HG02623 (cell line): ENCODE data around the gene MSL3B.

Experiments used
- ATAC-seq: cut with Tn5 transposase; IDR thresholded peaks from one replicate; pipeline ENCODE4 v1.9.1; 2021; ENCODE audit warnings: moderate library complexity; ENCODE audit not compliant: unreplicated experiment

The MSL3B gene

DNA sequence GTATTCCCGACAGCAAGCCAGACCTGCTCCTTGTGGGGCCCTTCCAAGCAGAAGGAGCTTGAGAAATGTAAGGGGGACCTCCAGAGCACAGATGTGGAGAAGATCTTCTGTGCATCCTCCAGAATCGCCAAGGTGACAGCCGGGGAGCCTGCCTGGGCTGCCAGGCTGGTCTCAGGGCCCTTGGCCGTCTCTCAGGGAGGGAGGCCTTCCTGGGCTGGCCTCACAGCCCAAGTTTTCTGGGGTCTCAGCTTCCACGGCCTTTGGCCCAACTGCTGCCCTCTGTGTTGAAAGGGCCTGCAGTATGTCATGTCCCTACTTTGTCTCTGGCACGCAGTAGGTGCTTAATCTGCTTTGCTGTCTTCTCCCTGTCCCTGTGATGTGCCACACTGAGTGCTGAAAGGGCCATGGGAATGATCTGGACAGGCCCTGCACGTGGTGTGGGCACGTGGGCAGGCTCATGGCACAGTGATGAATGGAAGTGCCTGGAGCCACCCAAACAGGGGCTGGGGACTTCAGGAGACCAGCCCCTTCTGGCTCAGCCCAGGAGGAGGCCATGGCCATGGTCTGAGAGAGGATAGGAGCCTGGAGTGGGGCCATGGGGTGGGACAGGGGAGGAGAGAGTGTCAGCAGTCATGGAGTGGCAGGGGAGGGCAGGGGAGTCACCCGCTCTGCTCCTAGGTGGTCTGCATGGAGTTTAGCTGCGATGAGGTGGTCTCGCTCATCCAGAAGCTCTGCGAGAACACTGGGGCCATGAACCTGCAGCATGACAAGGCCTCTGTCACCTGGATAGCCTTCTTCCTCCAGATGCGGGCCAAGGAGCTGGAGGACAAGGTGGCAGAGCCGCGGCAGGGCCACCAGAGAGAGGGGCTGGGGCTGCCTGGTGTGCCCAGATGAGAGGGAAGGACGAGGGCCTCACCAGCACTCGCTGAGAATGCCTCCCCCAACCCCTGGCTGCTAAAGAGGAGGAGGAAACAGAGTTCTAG lies 49.3 kb downstream of the MSL3B start:
- no peak for ATAC-seq

DNA sequence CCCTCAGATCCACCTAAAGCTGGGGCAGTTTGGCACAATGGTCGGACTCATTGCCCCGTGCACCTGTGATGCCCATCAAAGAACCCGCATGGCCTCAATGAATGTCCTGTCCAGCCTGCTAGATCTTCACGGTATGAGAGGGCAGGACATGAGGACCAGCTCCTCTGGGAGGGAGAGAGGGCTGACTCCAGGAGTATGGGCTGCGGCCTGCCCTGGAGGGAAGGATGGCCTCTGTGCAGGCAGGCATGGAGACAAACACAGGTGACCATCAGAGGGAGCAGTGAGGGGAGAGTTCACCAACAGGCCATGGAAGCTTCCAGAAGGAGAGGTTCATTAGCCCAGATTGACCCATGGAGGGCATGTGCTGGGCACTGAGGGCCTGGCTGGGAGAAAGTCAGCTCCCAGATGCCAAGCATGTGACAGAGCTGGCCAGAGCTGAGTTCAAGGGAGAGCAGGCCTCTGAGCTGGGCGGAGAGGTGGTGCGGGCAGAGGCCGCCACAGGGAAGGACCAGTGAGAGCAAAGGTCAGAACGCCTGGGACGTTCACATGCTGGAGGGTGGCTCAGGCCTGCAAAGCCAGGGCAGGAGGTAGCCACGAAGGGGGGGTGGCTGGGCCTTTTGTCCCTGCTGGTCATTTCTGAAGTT lies 50.1 kb downstream of the MSL3B start:
- no peak for ATAC-seq

DNA sequence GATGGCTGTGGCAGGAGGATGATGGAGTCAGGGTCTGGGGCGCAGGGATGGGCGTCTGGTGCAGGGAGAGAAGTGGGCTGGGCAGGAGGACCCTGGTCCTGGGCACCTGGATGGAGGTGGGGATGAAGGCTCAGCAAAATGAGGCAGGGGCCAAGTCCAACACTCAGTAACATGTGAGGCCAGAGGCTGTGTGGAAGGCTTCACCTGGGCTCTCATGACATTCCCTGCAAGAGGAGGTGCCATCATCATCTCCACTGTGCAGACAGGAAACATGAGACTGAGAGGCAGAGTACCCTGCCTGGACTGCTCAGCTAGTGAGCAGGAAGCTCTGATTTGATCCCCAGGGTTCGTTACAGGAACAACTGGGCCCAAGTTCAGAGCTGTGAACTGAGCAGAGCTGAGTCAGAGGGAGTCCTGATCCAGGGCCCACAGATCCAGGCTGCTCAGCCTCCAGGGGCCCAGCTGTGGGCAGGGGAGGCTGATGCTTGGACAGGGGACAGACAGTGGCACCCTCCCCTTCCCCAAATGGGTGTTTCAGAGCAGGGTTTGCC lies 50.8 kb downstream of the MSL3B start:
- ATAC-seq = no peak

DNA sequence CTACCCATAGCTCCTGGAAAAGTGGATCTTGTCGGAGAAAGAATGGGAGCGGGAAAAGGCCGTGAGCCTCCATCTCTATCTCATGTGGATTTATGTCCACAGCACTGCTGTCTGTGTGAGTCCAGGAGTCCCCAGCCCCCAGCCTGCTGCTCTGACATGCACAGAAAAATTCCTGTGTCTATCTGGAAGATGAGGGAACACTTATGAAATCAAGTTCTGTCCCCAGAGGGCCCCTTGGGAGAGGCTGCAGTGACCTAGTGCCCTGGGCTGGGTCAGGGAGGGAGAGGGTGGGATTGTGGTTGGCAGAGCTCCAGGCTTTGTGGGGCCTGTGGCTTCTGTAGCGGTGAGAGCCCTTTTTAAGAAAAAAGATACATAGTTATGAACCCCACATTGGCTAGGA lies 51.4 kb downstream of the MSL3B start:
- no peak for ATAC-seq

DNA sequence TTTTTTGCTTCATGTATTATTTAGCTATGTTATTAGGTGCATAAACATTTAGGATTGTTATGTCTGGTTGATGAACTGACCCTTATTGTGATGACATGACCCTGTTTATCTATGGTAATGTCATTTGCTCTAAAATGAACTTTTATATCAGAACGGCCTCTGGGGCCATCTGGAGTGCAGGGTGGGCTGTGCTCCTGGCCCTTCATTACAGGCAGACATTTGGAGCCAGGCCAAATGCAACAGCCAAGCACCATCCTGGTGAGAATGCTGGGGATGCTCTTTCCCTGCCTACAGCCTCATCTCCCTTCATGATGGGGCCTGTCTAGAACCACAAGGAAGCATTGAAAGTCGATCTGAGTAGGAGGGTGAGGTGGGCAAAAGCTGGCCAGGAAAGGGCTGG lies 51.9 kb downstream of the MSL3B start:
- no peak for ATAC-seq

DNA sequence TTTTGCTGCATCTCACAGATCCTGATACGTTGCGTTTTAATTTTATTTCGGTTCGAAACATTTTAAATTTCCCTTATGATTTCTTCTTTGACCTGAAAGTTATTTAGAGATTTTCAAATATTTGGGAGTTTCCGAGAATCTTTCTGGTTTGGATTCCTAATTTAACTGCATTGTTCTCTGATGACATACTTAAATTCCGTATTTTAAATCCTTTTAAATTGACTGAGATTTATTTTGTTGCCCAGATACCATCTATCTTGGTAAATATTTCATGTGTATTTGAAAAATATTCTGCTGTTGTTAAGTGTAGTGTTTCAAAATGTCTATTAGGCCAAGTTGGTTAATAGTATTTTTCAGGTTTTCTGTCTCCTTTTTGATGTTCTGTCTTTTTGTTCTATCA lies 52.3 kb downstream of the MSL3B start:
- ATAC-seq = no peak
